Superior temporal gyrus (tissue), 1 donor: Measurements from ENCODE around the gene SDSL.

Experiments used
- DNase-seq: peaks from one replicate; pipeline ENCODE4 v3.0.0-alpha.2; 2016; ENCODE audit errors: extremely low spot score

SDSL gene

GRCh38 chr12:113396828-113397496, 25.2 kb upstream of the SDSL start:
- DNase-seq, result peak; percentile 85

DNA sequence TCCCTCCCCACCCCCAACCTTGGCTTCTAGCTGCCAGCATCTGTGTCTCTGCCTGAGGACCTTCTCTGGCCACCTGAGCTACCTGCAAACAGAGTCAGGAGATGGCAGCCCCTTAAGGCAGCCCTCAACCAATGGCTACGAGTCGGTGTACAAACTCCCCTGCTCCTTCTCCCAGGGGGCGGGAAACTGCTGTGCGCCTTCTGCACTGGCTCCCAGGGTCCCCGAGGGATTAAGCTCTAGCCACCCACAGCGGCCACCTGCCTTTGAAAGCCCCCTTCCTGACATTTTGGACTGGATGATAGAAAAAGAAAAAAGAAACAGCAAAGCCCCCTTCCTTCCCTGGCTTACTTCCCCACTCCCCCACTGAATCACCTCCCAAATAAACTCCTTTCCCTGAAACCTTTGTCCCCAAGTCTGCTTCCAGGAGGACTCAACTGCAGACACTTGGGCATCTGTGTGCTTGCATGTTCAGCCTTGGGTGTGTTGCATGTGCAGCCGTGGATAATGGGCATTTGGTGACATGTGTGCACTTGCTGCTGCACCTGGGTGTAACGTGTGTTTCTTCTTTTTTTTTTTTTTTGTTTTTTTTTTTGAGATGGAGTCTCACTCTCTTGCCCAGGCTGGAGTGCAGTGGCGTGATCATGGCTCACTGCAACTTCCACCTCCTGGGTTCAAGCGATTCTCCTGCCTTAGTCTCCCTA, 24.5 kb upstream of the SDSL start:
- DNase-seq, result no peak

DNA sequence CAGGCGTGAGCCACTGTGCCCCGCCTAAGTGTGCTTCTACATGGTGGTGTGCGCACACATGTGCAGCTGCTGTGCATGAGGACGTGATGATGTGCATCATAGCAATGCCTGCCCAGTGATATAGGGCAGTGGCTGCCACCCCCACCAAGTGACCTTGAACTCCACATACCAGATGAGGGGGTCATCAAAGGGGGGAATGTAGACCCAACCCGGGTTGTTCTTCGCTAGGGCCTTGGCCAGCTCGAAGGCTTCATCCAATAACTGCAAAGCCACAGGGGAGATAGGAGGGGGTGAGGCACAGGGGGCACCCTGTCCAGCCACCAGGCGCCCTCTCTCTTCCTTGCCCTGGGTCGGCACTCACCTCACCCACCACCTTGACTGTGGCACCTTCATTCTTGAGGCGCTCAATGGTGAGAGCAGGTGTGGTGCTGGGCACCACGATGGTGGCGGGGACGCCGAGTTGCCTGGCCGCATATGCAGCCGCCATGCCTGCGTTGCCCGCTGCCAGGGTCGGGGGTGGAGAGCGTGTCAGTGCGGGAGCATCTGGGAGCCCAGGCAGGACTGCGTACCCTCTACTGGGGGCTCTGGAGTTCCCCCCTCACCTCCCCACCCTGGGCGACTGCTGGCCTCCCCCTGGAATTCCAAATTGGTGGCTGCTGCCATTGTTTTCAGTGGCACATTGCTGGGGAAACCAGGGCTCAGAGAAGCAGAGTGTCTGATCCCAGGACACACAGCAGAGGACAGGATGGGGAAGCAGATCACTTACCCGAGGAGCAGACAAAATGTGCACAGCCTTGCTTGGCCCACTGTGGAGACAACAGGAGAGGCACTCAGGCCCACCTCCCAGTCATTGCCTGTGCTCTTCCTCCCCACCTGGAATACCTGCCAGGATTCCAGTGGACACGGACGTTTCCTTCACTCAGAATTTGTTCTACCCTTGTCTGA, 23.6 kb upstream of the SDSL start:
- no peak for DNase-seq

DNA sequence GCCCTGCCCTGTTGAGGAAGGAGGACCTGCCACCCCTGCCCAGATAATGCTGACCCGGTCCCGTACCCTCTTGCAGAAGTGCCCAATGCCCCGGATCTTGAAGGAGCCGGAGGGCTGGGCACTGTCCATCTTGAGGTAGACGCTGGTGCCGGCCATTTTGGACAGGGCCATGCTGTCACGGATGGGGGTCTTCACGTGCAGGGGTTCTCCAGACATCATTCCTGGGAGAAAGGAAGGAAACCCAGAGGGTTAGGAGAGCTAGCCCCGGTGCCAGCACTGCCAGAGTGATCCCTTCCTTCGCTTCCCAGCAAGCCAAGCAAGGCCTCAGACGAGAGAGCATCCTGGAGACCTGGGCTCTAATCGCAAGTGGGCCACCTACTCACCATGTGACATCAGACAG, 22.7 kb upstream of the SDSL start:
- DNase-seq, result no peak

DNA sequence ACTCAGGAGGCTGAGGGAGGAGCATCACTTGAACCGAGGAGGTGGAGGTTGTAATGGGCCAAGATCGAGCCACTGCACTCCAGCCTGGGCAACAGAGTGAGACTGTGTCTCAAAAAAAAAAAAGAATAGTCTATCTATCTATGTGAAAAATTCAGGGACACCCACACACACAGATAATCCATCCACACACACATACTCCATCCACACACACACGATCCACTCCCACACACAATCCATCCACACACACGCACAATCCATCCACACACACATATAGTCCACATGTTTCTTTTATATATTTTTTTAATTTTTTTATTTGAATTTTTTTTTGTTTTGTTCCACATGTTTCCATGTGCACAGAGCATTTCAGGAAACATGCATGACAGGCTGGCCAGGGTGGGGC, 21.8 kb upstream of the SDSL start:
- no peak for DNase-seq

DNA sequence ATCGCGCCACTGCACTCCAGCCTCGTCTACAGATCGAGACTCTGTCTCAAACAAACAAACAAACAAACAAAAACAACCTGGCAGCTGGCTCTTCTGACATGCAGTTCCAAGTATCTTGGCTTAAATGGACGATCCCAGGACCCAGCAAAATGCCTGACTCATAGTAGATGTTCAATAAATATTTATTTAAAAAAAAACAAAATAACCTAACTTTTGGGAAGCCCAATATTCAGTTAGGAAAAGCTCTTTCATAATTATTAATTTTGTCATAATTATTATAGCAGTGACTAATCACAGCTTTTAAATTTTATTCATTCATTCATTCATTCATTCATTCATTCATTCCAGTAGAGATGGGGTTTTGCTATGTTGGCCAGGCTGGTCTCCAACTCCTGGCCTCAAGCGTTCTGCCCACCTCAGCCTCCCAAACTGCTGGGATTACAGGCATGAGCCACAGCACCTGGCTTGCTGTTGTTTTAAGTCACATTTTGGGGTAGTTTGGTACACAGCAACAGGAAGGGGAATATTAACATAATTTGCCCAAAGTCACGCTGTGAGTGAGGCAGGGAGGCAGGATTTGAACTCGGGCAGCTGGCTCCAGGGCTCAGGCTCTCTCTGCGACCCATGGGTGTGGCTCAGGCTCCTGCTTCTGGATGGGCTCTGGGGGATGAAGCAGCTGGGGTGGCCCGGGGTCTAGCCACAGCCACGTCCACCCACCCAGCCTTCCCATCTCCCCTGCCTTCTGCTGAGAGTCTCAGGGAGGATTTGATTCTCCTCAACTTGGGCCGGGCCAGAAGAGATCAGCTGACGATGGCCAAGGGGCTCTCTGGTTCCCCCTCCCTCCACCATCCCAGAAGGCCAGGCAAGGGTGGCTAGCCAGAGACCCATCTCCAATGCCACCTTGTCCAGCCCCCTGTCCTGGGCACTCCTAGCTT, 20.8 kb upstream of the SDSL start:
- DNase-seq, result no peak

GRCh38 chr12:113402586-113403260, 19.5 kb upstream of the SDSL start:
- DNase-seq, result no peak

- peak; percentile 42 for DNase-seq
Measured at GRCh38 chr12:113403435-113404415, 18.5 kb upstream of the SDSL start, which contains the start of gene SDS. Gene SDS (minus strand): TSS chr12:113403887. CDS start chr12:113399708, 4,179 bp downstream.

GRCh38 chr12:113405694-113406093, 16.5 kb upstream of the SDSL start:
- no peak for DNase-seq

DNA sequence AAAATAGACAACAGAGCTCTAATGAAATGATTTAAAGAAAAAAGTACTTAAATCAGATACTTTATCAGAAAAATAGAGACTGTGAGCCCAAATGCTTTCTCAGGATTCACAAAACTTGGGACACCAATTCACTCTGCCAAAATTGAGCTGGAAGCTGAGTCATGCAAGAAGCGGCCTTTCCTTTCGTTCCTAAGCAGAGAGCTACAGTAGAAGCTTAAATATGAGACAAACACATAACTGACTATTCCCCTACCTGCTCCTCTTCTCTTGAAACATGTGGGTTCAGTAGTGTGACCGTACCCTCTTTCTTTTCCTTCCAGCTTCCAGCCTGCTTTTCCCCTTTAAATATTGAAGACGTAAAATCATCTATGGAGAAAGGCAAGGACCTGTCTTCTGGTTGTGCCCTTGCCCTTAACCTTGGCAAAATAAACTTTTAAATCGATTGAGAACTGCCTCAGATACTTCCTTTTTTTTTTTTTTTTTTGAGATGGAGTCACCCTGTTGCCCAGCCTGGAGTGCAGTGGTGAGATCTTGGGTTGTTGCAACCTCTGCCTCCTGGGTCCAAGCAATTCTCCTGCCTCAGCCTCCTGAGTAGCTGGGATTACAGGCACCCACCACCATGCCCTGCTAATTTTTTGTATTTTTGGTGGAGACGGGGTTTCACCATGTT, 14.1 kb upstream of the SDSL start:
- peak; percentile 57 for DNase-seq

GRCh38 chr12:113408756-113409298, 13.4 kb upstream of the SDSL start:
- DNase-seq, result no peak

DNA sequence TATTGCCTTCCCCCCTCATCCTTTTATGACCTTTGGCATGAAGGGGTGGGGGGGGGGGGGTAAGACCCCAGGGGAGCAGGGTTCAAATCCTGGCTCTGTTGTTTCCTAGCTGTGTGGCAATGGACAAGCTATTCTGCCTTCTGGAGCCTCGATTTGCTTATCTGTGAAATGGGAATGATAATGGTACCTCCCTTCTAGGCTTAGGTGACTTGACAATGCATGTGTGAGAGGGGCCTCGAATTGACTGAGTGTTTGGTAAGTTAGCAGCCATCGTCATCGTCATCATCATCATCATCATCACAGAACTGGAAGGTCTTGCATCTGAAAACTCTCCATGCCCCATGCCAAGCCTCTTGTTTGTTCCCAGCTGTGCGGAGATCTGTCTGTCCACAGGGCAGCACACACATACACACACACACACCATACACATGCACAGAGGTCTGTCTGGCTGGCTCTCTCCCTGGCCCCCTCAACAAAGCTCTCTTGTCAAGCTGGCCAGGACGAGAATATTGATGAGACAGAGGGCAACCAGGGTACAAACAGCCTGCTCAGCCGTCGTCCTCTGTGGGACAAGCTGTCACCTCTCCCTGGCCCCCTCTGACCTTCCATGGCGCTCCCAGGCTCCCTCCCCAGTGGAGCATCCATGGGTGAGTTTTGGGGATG, 12.6 kb upstream of the SDSL start:
- no peak for DNase-seq

GRCh38 chr12:113413488-113413939, 8.7 kb upstream of the SDSL start:
- DNase-seq, result no peak

- DNase-seq, result no peak
Measured at GRCh38 chr12:113414519-113415038, 7.6 kb upstream of the SDSL start.

DNA sequence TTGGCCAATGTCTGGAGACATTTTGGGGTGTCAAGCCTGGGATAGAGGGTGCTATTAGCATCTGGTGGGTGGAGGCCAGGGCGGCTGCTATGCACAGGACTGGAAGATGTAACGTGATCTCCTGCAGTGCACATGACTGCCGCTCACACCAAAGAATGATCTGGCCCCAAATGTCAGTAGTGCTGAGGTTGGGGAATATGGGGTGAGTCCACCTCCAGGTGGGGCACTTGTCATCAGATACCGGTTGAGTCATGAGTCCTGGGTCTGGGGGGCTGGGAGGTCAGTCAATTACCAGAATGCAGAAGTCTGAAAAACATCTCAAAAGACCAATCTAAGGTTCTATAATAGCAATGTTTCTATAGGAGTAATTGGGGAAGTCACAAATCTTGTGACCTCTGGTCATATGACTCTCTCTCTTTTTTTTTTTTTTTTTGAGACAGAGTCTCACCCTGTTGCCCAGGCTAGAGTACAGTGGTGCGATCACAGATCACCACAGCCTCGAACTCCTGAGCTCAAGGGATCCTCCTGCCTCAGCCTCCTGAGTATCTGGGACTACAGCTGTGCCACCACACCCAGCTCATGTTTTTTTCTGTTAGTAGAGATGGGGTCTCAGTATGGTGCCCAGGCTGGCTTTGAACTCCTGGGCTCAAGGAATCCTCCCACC, 6.0 kb upstream of the SDSL start:
- DNase-seq, result no peak

GRCh38 chr12:113418213-113418879, 3.8 kb upstream of the SDSL start:
- DNase-seq, result no peak
